Keratinocyte (primary cell): ENCODE results near the gene FPR1. TPM values are rescaled to one million over a fixed set of nuclear protein-coding genes. Genes with fewer than 3 reads are reported as not detected.

Experiments
- DNase-seq: peaks from one replicate; pipeline ENCODE4 v3.0.0-alpha.2; 2011; ENCODE audit warnings: low read depth, missing footprints, low spot score
- FAIRE-seq: peaks from 2 replicates; lab custom pipeline; 2011; peaks lifted over from hg19 to GRCh38; lab: Jason Lieb, UNC
- H2AFZ ChIP-seq: 2 replicates; pipeline ENCODE4 v1.6.0; 2012; ENCODE audit warnings: low read length, control low read depth, inconsistent platforms; ENCODE audit not compliant: control insufficient read depth
- H3K27ac ChIP-seq: 2 replicates; pipeline ENCODE4 v1.5.1; 2011; ENCODE audit warnings: low read length; ENCODE audit not compliant: control insufficient read depth, insufficient read depth
- H3K27me3 ChIP-seq: 3 replicates; pipeline ENCODE4 v1.6.0; 2011; ENCODE audit warnings: low read length; ENCODE audit not compliant: control insufficient read depth, insufficient read depth; ENCODE audit errors: extremely low read depth
- H3K36me3 ChIP-seq, 2 experiments: 2 replicates in 1 of 2; 3 replicates in 1 of 2; pipeline ENCODE4 v1.5.1; 2011; ENCODE audit warnings: low read length in 2 of 2, mild to moderate bottlenecking in 1 of 2; ENCODE audit not compliant: control insufficient read depth in 2 of 2, insufficient read depth in 2 of 2; ENCODE audit errors: extremely low read depth in 1 of 2
- H3K4me1 ChIP-seq: 3 replicates; pipeline ENCODE4 v1.5.1; 2011; ENCODE audit warnings: low read length; ENCODE audit not compliant: control insufficient read depth, insufficient read depth; ENCODE audit errors: extremely low read depth
- H3K4me2 ChIP-seq: 3 replicates; pipeline ENCODE4 v1.6.0; 2011; ENCODE audit warnings: low read depth, low read length; ENCODE audit not compliant: control insufficient read depth, insufficient read depth; ENCODE audit errors: extremely low read depth
- H3K4me3 ChIP-seq, 3 experiments: fragments of 200-600 bp in 1 of 3; sonication (generic) in 1 of 3; 2 replicates in 2 of 3; 3 replicates in 1 of 3; pipeline ENCODE4 v1.5.1; 2011 to 2016; ENCODE audit warnings: low read length in 3 of 3, mild to moderate bottlenecking in 3 of 3, control low read depth in 2 of 3, inconsistent platforms in 1 of 3, low read depth in 1 of 3, mixed read lengths in 1 of 3, mixed run types in 1 of 3, moderate library complexity in 1 of 3; ENCODE audit not compliant: control insufficient read depth in 2 of 3, insufficient read depth in 2 of 3; ENCODE audit errors: extremely low read depth in 1 of 3
- H3K79me2 ChIP-seq: 2 replicates; pipeline ENCODE4 v1.6.0; 2012; ENCODE audit warnings: low read length; ENCODE audit not compliant: control insufficient read depth, insufficient read depth
- H3K9ac ChIP-seq: 3 replicates; pipeline ENCODE4 v1.6.0; 2011; ENCODE audit warnings: low read length; ENCODE audit not compliant: control insufficient read depth, insufficient read depth; ENCODE audit errors: extremely low read depth
- H3K9me1 ChIP-seq: 3 replicates; pipeline ENCODE4 v1.6.0; 2011; ENCODE audit warnings: low read length; ENCODE audit not compliant: control insufficient read depth, insufficient read depth; ENCODE audit errors: extremely low read depth
- H3K9me3 ChIP-seq: 2 replicates; pipeline ENCODE4 v1.5.1; 2012; ENCODE audit warnings: low read depth, low read length; ENCODE audit not compliant: control insufficient read depth
- H4K20me1 ChIP-seq: 3 replicates; pipeline ENCODE4 v1.6.0; 2011; ENCODE audit warnings: low read length; ENCODE audit not compliant: control insufficient read depth, insufficient read depth; ENCODE audit errors: extremely low read depth
- CTCF ChIP-seq, 3 experiments: IDR thresholded peaks in 1 of 3; conservative IDR thresholded peaks in 1 of 3; optimal IDR thresholded peaks in 1 of 3; 2 replicates in 2 of 3; 3 replicates in 1 of 3; pipeline versions ENCODE3 to v1.5.1; 2011; ENCODE audit warnings: low read length in 3 of 3, mild to moderate bottlenecking in 3 of 3, moderate library complexity in 2 of 3, control low read depth in 1 of 3, inconsistent platforms in 1 of 3; ENCODE audit not compliant: insufficient read depth in 2 of 3; ENCODE audit errors: extremely low read depth in 1 of 3
- EZH2 ChIP-seq: IDR thresholded peaks from one replicate; pipeline ENCODE4 v1.6.1; 2012; ENCODE audit warnings: inconsistent platforms, mild to moderate bottlenecking, low read length, moderate library complexity
- dilution Hi-C: fragments of 300-500 bp; cut with MboI; formaldehyde crosslinking; loops from one replicate; pipeline ENCODE4 v1.7.0; 2020; ENCODE audit warnings: low sequenced_read_pairs; ENCODE audit not compliant: extremely low pct_ligation_motif_present
- polyA plus RNA-seq, 5 experiments: library from polyadenylated mRNA; depleted of rRNA in 3 of 5; stranded (reverse) in 3 of 5; stranded (forward) in 1 of 5; unstranded in 1 of 5; fragments of >200 nt; gene quantifications; 1 replicate in 1 of 5; 2 replicates in 3 of 5; 3 replicates in 1 of 5; pipeline versions ENCODE4 v1.2.1 to v1.2.3, GENCODE V29; 2011 to 2012; ENCODE audit warnings: missing spikeins in 2 of 5, low read depth in 1 of 5, low replicate concordance in 1 of 5

The FPR1 gene
- polyA plus RNA-seq, 1 donor (not counting 4 experiments of a cell fraction or from before 2014, with no cell fraction given) = 2.4 TPM

- Histone ChIP-seq H4K20me1 (no peaks in the 10 kb centered on the region), H3K36me3 (no peaks in the 10 kb centered on the region), H3K9ac (peak overlapping the region; percentile 34), H3K27ac (peak overlapping the region; percentile 50), H3K9me3 (no peaks in the 10 kb centered on the region), H3K9me1 (no peaks in the 10 kb centered on the region), H3K4me1 (peaks cover 14% of the 10 kb centered on the region), H3K79me2 (no peaks in the 10 kb centered on the region), H3K27me3 (peaks cover 3% of the 10 kb centered on the region), H3K4me2 (peak overlapping the region; percentile 18), H2AFZ (no peak overlapping the region), H3K4me3 (no peak overlapping the region)
- dilution Hi-C loops = no loop called here
- FAIRE-seq (no peak), DNase-seq (no peak)
- TF ChIP-seq EZH2 = no peak
- no peak for TF ChIP-seq CTCF (optimal IDR thresholded peaks at IDR 0.05 in 1 of 3, IDR thresholded peaks at IDR 0.05 in 1 of 3, conservative IDR thresholded peaks at IDR 0.05 in 1 of 3; ENCODE audit: extremely low read depth in 1 of 3, insufficient read depth in 2 of 3, low read length in 3 of 3)
Observed at GRCh38 chr19:51784109-51784785, 32.6 kb upstream of the FPR1 start.

GRCh38 chr19:51783372-51783771 lies 31.7 kb upstream of the FPR1 start:
- TF ChIP-seq EZH2 = no peak
- peak; percentile 19 to 60 (median 57) for TF ChIP-seq CTCF (optimal IDR thresholded peaks at IDR 0.05 in 1 of 3, IDR thresholded peaks at IDR 0.05 in 1 of 3, conservative IDR thresholded peaks at IDR 0.05 in 1 of 3; ENCODE audit: extremely low read depth in 1 of 3, insufficient read depth in 2 of 3, low read length in 3 of 3)
- Histone ChIP-seq H3K4me3 (no peak overlapping the region), H3K9me3 (no peaks in the 10 kb centered on the region), H3K27me3 (peaks cover 3% of the 10 kb centered on the region), H3K9me1 (no peaks in the 10 kb centered on the region), H4K20me1 (no peaks in the 10 kb centered on the region), H3K9ac (no peak overlapping the region), H3K79me2 (no peaks in the 10 kb centered on the region), H3K4me2 (no peak overlapping the region), H2AFZ (no peak overlapping the region), H3K36me3 (no peaks in the 10 kb centered on the region), H3K4me1 (peaks cover 14% of the 10 kb centered on the region), H3K27ac (no peak overlapping the region)
- DNase-seq (no peak), FAIRE-seq (no peak)
- dilution Hi-C loops = no loop called here
